Stimulated activated CD8-positive, alpha-beta memory T cell treated with anti-CD3 and anti-CD28 coated beads, Interleukin-4, amount 100 ng/mL, for 1 hour (primary cell): ENCODE results near the gene KCTD6.

Source experiments
- DNase-seq, 2 donors: peaks; one replicate each; pipeline ENCODE4 v3.0.0-alpha.2; 2020; ENCODE audit warnings: low read depth in 2 of 2, low spot score in 1 of 2

The KCTD6 gene

GRCh38 chr3:58491506-58492402 is at the start of gene KCTD6:
KCTD6 (plus strand) TSS chr3:58492096; CDS start chr3:58498756, 6,660 bp downstream.
- peak; percentile 62 to 74 for DNase-seq

- DNase-seq, result no peak
These were observed 39.7 kb upstream of the KCTD6 start for GRCh38 chr3:58452176-58452575.

- DNase-seq, result no peak
These were observed 32.7 kb upstream of the KCTD6 start for GRCh38 chr3:58459160-58459559.

GRCh38 chr3:58462829-58463180 is 29.1 kb upstream of the KCTD6 start:
- DNase-seq, result no peak

GRCh38 chr3:58463181-58463941 is 28.5 kb upstream of the KCTD6 start:
- DNase-seq, result peak; percentile 36 to 50

GRCh38 chr3:58463942-58464271 is 28.0 kb upstream of the KCTD6 start:
- no peak for DNase-seq

GRCh38 chr3:58464866-58465265 is 27.0 kb upstream of the KCTD6 start:
- no peak for DNase-seq

GRCh38 chr3:58466899-58467563 is 24.9 kb upstream of the KCTD6 start:
- DNase-seq, result no peak

- DNase-seq, result no peak
These were observed 22.8 kb upstream of the KCTD6 start for GRCh38 chr3:58469096-58469495.

GRCh38 chr3:58470363-58471024 is 21.4 kb upstream of the KCTD6 start:
- no peak for DNase-seq

- DNase-seq, result peak in 1 of 2 donors; percentile 18
These were observed 20.6 kb upstream of the KCTD6 start for GRCh38 chr3:58471025-58471887.

GRCh38 chr3:58473275-58473674 is 18.6 kb upstream of the KCTD6 start:
- no peak for DNase-seq

GRCh38 chr3:58474348-58474911 is 17.5 kb upstream of the KCTD6 start:
- DNase-seq, result no peak

GRCh38 chr3:58474967-58475578 is 16.8 kb upstream of the KCTD6 start:
- DNase-seq, result no peak

- DNase-seq, result no peak
These were observed 13.1 kb upstream of the KCTD6 start for GRCh38 chr3:58478781-58479180.

- no peak for DNase-seq
These were observed 11.6 kb upstream of the KCTD6 start for GRCh38 chr3:58480309-58480708.

- DNase-seq, result no peak
These were observed 8.8 kb upstream of the KCTD6 start for GRCh38 chr3:58482917-58483636.

- no peak for DNase-seq
These were observed 7.7 kb upstream of the KCTD6 start for GRCh38 chr3:58484045-58484721.

- DNase-seq, result no peak
These were observed 7.2 kb upstream of the KCTD6 start for GRCh38 chr3:58484722-58485069.
